Neuronal stem cell (in vitro differentiated cells): ENCODE results near the gene PTGIR.

Source experiments
- DNase-seq: peaks from one replicate; pipeline ENCODE4 v3.0.0-alpha.2; 2013; ENCODE audit warnings: low spot score
- H2AFZ ChIP-seq: one replicate; pipeline ENCODE4 v1.6.1; 2013; ENCODE audit warnings: mild to moderate bottlenecking, low read length, inconsistent platforms
- H2AK5ac ChIP-seq: 2 replicates; pipeline ENCODE4 v1.6.1; 2013; ENCODE audit warnings: low read depth, mild to moderate bottlenecking, inconsistent platforms, low read length, moderate library complexity, mixed read lengths
- H2BK120ac ChIP-seq: 2 replicates; pipeline ENCODE4 v1.6.1; 2013; ENCODE audit warnings: low read depth, mild to moderate bottlenecking, inconsistent platforms, low read length, moderate library complexity, mixed read lengths
- H2BK12ac ChIP-seq: one replicate; pipeline ENCODE4 v1.6.1; 2013; ENCODE audit warnings: low read length, inconsistent platforms
- H2BK15ac ChIP-seq: 2 replicates; pipeline ENCODE4 v1.6.1; 2013; ENCODE audit warnings: mild to moderate bottlenecking, low read length, inconsistent platforms, mixed read lengths
- H2BK5ac ChIP-seq: one replicate; pipeline ENCODE4 v1.6.1; 2013; ENCODE audit warnings: inconsistent platforms, mild to moderate bottlenecking, low read length, moderate library complexity
- H3K14ac ChIP-seq: one replicate; pipeline ENCODE4 v1.6.1; 2013; ENCODE audit warnings: low read length, inconsistent platforms
- H3K18ac ChIP-seq: 2 replicates; pipeline ENCODE4 v1.6.1; 2013; ENCODE audit warnings: low read length, inconsistent platforms
- H3K23ac ChIP-seq: 2 replicates; pipeline ENCODE4 v1.6.1; 2013; ENCODE audit warnings: low read depth, mild to moderate bottlenecking, mixed read lengths, low read length, inconsistent platforms; ENCODE audit not compliant: poor library complexity
- H3K27ac ChIP-seq: replicated peaks from 3 replicates; pipeline ENCODE4 v1.5.1; 2013; ENCODE audit warnings: low read length, inconsistent platforms
- H3K27me3 ChIP-seq, 3 experiments: 2 replicates each; pipeline ENCODE4 v1.6.1; 2013; ENCODE audit warnings: low read length in 3 of 3, mild to moderate bottlenecking in 2 of 3, inconsistent platforms in 1 of 3, low read depth in 1 of 3, mixed read lengths in 1 of 3, moderate library complexity in 1 of 3; ENCODE audit not compliant: control insufficient read depth in 3 of 3, insufficient read depth in 3 of 3
- H3K36me3 ChIP-seq, 2 donors: replicated peaks in 1 of 2; 2 replicates each; pipeline ENCODE4 v1.6.1; 2013; ENCODE audit warnings: low read length in 2 of 2; ENCODE audit not compliant: control insufficient read depth in 2 of 2, insufficient read depth in 2 of 2
- H3K4ac ChIP-seq: 2 replicates; pipeline ENCODE4 v1.6.1; 2013; ENCODE audit warnings: inconsistent platforms, mild to moderate bottlenecking, low read length, moderate library complexity
- H3K4me1 ChIP-seq, 2 donors: 1 replicate in 1 of 2; 2 replicates in 1 of 2; pipeline ENCODE4 v1.6.1; 2013; ENCODE audit warnings: low read length in 2 of 2, low read depth in 1 of 2; ENCODE audit not compliant: control insufficient read depth in 2 of 2, insufficient read depth in 1 of 2
- H3K4me2 ChIP-seq: one replicate; pipeline ENCODE4 v1.6.1; 2013; ENCODE audit warnings: mild to moderate bottlenecking, low read length, inconsistent platforms; ENCODE audit not compliant: insufficient read depth, poor library complexity, severe bottlenecking
- H3K4me3 ChIP-seq, 2 donors: 2 replicates each; pipeline ENCODE4 v1.5.1; 2013; ENCODE audit warnings: low read length in 2 of 2, mild to moderate bottlenecking in 2 of 2, inconsistent platforms in 1 of 2, moderate library complexity in 1 of 2
- H3K79me1 ChIP-seq: one replicate; pipeline ENCODE4 v1.6.1; 2013; ENCODE audit warnings: low read depth, mild to moderate bottlenecking, inconsistent platforms, low read length, moderate library complexity
- H3K9ac ChIP-seq: one replicate; pipeline ENCODE4 v1.6.1; 2013; ENCODE audit warnings: mild to moderate bottlenecking, low read depth, low read length, inconsistent platforms; ENCODE audit not compliant: poor library complexity
- H3K9me3 ChIP-seq, 2 donors: replicated peaks in 1 of 2; 2 replicates each; pipeline versions ENCODE3 to v1.6.1; 2013; ENCODE audit warnings: low read length in 2 of 2, mild to moderate bottlenecking in 2 of 2, inconsistent platforms in 1 of 2, low read depth in 1 of 2, mixed read lengths in 1 of 2, moderate library complexity in 1 of 2; ENCODE audit not compliant: control insufficient read depth in 2 of 2, insufficient read depth in 1 of 2
- H4K8ac ChIP-seq: one replicate; pipeline ENCODE4 v1.6.1; 2013; ENCODE audit warnings: low read depth, mild to moderate bottlenecking, inconsistent platforms, low read length, moderate library complexity
- H4K91ac ChIP-seq: one replicate; pipeline ENCODE4 v1.6.1; 2013; ENCODE audit warnings: low read length, low read depth, mild to moderate bottlenecking, inconsistent platforms; ENCODE audit not compliant: poor library complexity
- WGBS, 2 donors: extraction: QIAGEN DNeasy Blood & Tissue Kit; methylation state at CpG; one replicate each; pipeline ENCODE4 v1.1.7; 2013; ENCODE audit warnings: missing lambda C conversion rate in 2 of 2, mixed read lengths in 1 of 2; ENCODE audit not compliant: insufficient read length in 2 of 2, insufficient replicate concordance in 1 of 2; ENCODE audit errors: extremely low coverage in 2 of 2; 5-methylcytosine and 5-hydroxymethylcytosine counted together

PTGIR gene

GRCh38 chr19:46650445-46650844 is 25.6 kb upstream of the PTGIR start:
- Histone ChIP-seq H2BK5ac (no peak overlapping the region), H3K23ac (no peak overlapping the region), H3K9ac (no peak overlapping the region), H3K79me1 (no peaks in the 10 kb centered on the region), H3K9me3 (peaks cover 12 to 19% of the 10 kb centered on the region in 2 donors), H3K4me1 (peaks cover 6 to 11% of the 10 kb centered on the region in 2 donors), H3K27ac (no peak overlapping the region), H2BK12ac (no peak overlapping the region), H3K14ac (no peak overlapping the region), H2BK120ac (no peak overlapping the region), H2BK15ac (no peak overlapping the region), H3K4me3 (no peak overlapping the region), H3K4me2 (no peak overlapping the region), H3K4ac (no peak overlapping the region), H2AFZ (no peak overlapping the region), H2AK5ac (no peak overlapping the region), H4K8ac (no peak overlapping the region), H4K91ac (no peak overlapping the region), H3K18ac (no peak overlapping the region), H3K36me3 (no peaks in the 10 kb centered on the region), H3K27me3 (peaks cover 0 to 37% (median 25%) of the 10 kb centered on the region in 3 experiments)
- WGBS, 2 donors, result no CpG with 5 or more reads among the region's 7 CpGs
- no peak for DNase-seq

- Histone ChIP-seq H3K4me1 (peaks cover 3 to 6% of the 10 kb centered on the region in 2 donors), H3K4me3 (peak overlapping the region in 1 of 2 donors; percentile 21), H2BK15ac (no peak overlapping the region), H3K18ac (peak overlapping the region; percentile 59), H3K14ac (peak overlapping the region; percentile 82), H2BK12ac (no peak overlapping the region), H2AFZ (no peak overlapping the region), H2AK5ac (peak overlapping the region; percentile 75), H3K4ac (no peak overlapping the region), H3K9ac (no peak overlapping the region), H4K8ac (no peak overlapping the region), H3K4me2 (peak overlapping the region; percentile 24), H2BK120ac (no peak overlapping the region), H3K79me1 (no peaks in the 10 kb centered on the region), H3K27me3 (peaks cover 0 to 37% (median 25%) of the 10 kb centered on the region in 3 experiments), H3K36me3 (no peaks in the 10 kb centered on the region), H2BK5ac (no peak overlapping the region), H4K91ac (no peak overlapping the region), H3K9me3 (peaks cover 12 to 19% of the 10 kb centered on the region in 2 donors), H3K23ac (no peak overlapping the region), H3K27ac (no peak overlapping the region)
- no CpG with 5 or more reads among the region's 144 CpGs for WGBS, 2 donors
- no peak for DNase-seq
Measured at GRCh38 chr19:46648961-46649960, 24.4 kb upstream of the PTGIR start.

DNA sequence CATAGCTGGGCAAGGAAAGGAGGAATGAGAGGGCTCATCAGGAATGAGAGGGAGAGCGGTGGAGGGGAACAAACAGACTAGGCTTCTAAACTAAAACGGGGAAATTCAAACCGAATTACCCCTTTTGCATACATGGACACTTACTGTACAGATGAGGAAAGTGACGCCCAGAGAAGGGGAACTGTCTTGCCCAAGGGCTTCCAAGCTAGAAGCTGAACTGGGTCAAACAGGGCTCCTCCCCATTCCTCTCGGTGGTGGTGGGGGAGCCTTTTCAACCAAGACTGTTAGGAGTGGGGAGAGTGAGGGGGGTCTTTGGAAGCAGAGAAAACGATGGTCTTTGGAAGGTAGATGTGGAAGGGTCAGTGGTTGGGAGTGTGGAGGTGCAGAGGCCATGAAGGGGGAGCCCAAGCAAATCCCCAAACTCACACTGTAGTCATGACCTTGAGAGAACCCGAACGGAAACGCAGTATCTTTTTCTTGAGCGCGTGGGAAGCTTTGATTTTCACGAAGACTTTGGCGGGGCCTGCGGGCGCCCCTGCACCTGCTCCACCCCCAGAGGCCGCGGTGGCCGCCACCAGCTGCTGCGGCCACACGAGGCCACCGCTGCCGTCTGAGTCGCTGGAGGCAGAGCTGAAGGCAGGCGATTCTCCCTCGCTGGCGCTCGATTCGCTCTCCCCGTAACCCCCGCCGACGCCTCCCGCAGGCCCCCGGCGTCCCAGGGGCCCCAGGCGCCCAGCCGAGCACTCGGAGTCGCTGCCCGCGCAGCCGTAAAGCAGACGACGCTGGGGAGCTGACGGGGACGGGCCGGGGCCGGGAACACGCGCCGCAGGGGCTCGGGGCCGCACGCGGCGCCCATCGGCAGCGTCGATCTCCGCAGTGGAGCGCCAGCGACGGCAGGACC is 23.4 kb upstream of the PTGIR start:
- no peak for DNase-seq
- Histone ChIP-seq H2BK5ac (no peak overlapping the region), H3K27ac (no peak overlapping the region), H3K4me2 (no peak overlapping the region), H2AFZ (no peak overlapping the region), H3K18ac (peak overlapping the region; percentile 59), H3K27me3 (peaks cover 0 to 37% (median 25%) of the 10 kb centered on the region in 3 experiments), H2BK120ac (no peak overlapping the region), H3K23ac (no peak overlapping the region), H3K4ac (no peak overlapping the region), H3K4me3 (no peak overlapping the region), H3K36me3 (no peaks in the 10 kb centered on the region), H3K9ac (no peak overlapping the region), H3K14ac (peak overlapping the region; percentile 82), H4K8ac (peak overlapping the region; percentile 30), H3K4me1 (peaks cover 0 to 2% of the 10 kb centered on the region in 2 donors), H2AK5ac (peak overlapping the region; percentile 75), H4K91ac (no peak overlapping the region), H2BK15ac (no peak overlapping the region), H2BK12ac (no peak overlapping the region), H3K79me1 (no peaks in the 10 kb centered on the region), H3K9me3 (peaks cover 12 to 19% of the 10 kb centered on the region in 2 donors)
- no CpG with 5 or more reads among the region's 63 CpGs for WGBS, 2 donors
